ENCODE measurements around the gene UBA5. TPM values are rescaled to one million over a fixed set of nuclear protein-coding genes. Genes with fewer than 3 reads are reported as not detected.

UBA5 gene
- total RNA-seq, 1 experiment from 2014 or later, result 38.6 TPM

- TF ChIP-seq FOXJ3 (CRISPR knock-in tag; IDR thresholded peaks at IDR 0.05; ENCODE audit: borderline replicate concordance), result no peak
- TF ChIP-seq GABPB1 (CRISPR knock-in tag; IDR thresholded peaks at IDR 0.05), result no peak
- no peak for TF ChIP-seq CDX4 (CRISPR knock-in tag; IDR thresholded peaks at IDR 0.05; ENCODE audit: borderline replicate concordance)
- TF ChIP-seq KAT7 (CRISPR knock-in tag; IDR thresholded peaks at IDR 0.05; ENCODE audit: borderline replicate concordance), result no peak
- no peak for TF ChIP-seq MAX (CRISPR knock-in tag; IDR thresholded peaks at IDR 0.05)
- TF ChIP-seq ZNF281 (CRISPR knock-in tag; IDR thresholded peaks at IDR 0.05), result no peak
- TF ChIP-seq JAZF1 (CRISPR knock-in tag; IDR thresholded peaks at IDR 0.05), result no peak
Observed at GRCh38 chr3:132622148-132622547, 38.0 kb upstream of the UBA5 start (continued).

- Mint-ChIP-seq H3K4me3 (no peak overlapping the region), H3K27me3 (ENCODE audit: low read depth) (no peaks in the 10 kb centered on the region), H3K9me3 (no peaks in the 10 kb centered on the region), H3K27ac (no peak overlapping the region), H3K4me1 (peaks cover 24% of the 10 kb centered on the region), H3K36me3 (peaks cover 2% of the 10 kb centered on the region; the same call in 1 of the 2 replicates)
- POLR2A ChIA-PET, result no interaction called here
- DNase-seq (ENCODE audit: low spot score) (no peak), ATAC-seq (no peak)
- CTCF ChIA-PET, result no interaction called here
- TF ChIP-seq MAX (CRISPR knock-in tag; IDR thresholded peaks at IDR 0.05) (no peak), PREB (CRISPR knock-in tag; IDR thresholded peaks at IDR 0.05; ENCODE audit: borderline replicate concordance) (no peak), RELA (CRISPR knock-in tag; IDR thresholded peaks at IDR 0.05; ENCODE audit: borderline replicate concordance) (no peak), E2F4 (CRISPR knock-in tag; IDR thresholded peaks at IDR 0.05; ENCODE audit: borderline replicate concordance, low read depth) (no peak), TCF7 (CRISPR knock-in tag; IDR thresholded peaks at IDR 0.05; ENCODE audit: low read depth) (no peak), RORB (CRISPR knock-in tag; IDR thresholded peaks at IDR 0.05) (no peak), ATF3 (CRISPR knock-in tag; conservative IDR thresholded peaks at IDR 0.05) (no peak), ZBTB43 (CRISPR knock-in tag; IDR thresholded peaks at IDR 0.05) (no peak), SP1 (CRISPR knock-in tag; conservative IDR thresholded peaks at IDR 0.05) (no peak), CREM (CRISPR knock-in tag; IDR thresholded peaks at IDR 0.05) (no peak), SOX15 (CRISPR knock-in tag; IDR thresholded peaks at IDR 0.05) (no peak), PRDM15 (CRISPR knock-in tag; IDR thresholded peaks at IDR 0.05) (no peak), MLX (CRISPR knock-in tag; IDR thresholded peaks at IDR 0.05) (no peak)
Observed at GRCh38 chr3:132622761-132623160, 37.4 kb upstream of the UBA5 start.

Measured in WTC11 (cell line).